Stimulated activated naive B cell treated with anti-CD40 and anti-IgM and Interleukin-4, amounts not matched to agents 10 μg/mL and 1 μg/mL and 100 μg/mL, for 72 hours (primary cell): ENCODE measurements around the gene ATP2B3.

Source experiments
- ATAC-seq, 2 donors: fragments of 150-1000 bp; cut with Tn5 transposase; replicated peaks; 2 replicates each; pipeline ENCODE4 v1.10.0; 2021; ENCODE audit warnings: moderate library complexity in 1 of 2
- DNase-seq: peaks from one replicate; pipeline ENCODE4 v3.0.0; 2021
- H3K27ac Mint-ChIP-seq: one replicate; pipeline ENCODE4 v1.8.0; 2022; ENCODE audit warnings: mild to moderate bottlenecking, mixed read lengths
- H3K27me3 Mint-ChIP-seq, 2 donors: one replicate each; pipeline ENCODE4 v1.8.0; 2022; ENCODE audit warnings: mixed read lengths in 2 of 2
- H3K36me3 Mint-ChIP-seq, 2 donors: one replicate each; pipeline ENCODE4 v1.8.0; 2022; ENCODE audit warnings: mixed read lengths in 2 of 2, mild to moderate bottlenecking in 1 of 2
- H3K4me1 Mint-ChIP-seq, 2 donors: one replicate each; pipeline ENCODE4 v1.8.0; 2022; ENCODE audit warnings: mixed read lengths in 2 of 2, mild to moderate bottlenecking in 1 of 2
- H3K4me3 Mint-ChIP-seq, 2 donors: one replicate each; pipeline ENCODE4 v1.8.0; 2022; ENCODE audit warnings: mild to moderate bottlenecking in 2 of 2, mixed read lengths in 2 of 2, moderate library complexity in 1 of 2
- H3K9me3 Mint-ChIP-seq, 2 donors: one replicate each; pipeline ENCODE4 v1.8.0; 2022; ENCODE audit warnings: mixed read lengths in 2 of 2, mild to moderate bottlenecking in 1 of 2

ATP2B3 gene

DNA sequence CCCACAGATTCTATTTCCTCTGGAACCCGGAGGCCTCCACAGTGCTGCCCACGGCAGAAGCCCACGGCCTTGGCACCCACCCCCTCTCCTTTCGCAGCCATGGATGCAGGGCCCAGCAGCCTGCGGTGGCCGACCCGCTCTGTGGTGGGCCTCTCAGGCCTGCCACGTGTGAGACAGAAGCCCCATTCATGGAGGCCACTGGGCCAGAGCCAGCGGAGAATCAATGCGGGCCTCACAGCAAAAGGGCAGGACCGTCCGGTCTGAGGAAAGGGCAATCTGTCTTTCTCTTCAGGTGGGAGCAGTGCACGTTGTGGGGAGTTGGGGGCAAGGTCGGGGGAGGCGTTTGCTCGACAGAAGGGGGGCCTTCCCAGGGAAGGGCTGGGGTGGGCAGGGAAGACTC is 38.7 kb upstream of the ATP2B3 start:
- no peak overlapping the region for H3K27ac Mint-ChIP-seq
- H3K27me3 Mint-ChIP-seq = peaks cover 4 to 10% of the 10 kb centered on the region in 2 donors
- H3K4me1 Mint-ChIP-seq = peaks cover 0 to 4% of the 10 kb centered on the region in 2 donors
- H3K9me3 Mint-ChIP-seq = no peaks in the 10 kb centered on the region
- no peak for DNase-seq
- no peaks in the 10 kb centered on the region for H3K36me3 Mint-ChIP-seq
- H3K4me3 Mint-ChIP-seq = no peak overlapping the region
- no peak for ATAC-seq

GRCh38 chrX:153481043-153481442 is 36.4 kb upstream of the ATP2B3 start:
- no peak for ATAC-seq
- no peaks in the 10 kb centered on the region for H3K4me1 Mint-ChIP-seq
- no peak for DNase-seq
- H3K27me3 Mint-ChIP-seq = peaks cover 2 to 10% of the 10 kb centered on the region in 2 donors
- no peaks in the 10 kb centered on the region for H3K9me3 Mint-ChIP-seq
- H3K36me3 Mint-ChIP-seq = no peaks in the 10 kb centered on the region
- H3K4me3 Mint-ChIP-seq = no peak overlapping the region
- no peak overlapping the region for H3K27ac Mint-ChIP-seq

DNA sequence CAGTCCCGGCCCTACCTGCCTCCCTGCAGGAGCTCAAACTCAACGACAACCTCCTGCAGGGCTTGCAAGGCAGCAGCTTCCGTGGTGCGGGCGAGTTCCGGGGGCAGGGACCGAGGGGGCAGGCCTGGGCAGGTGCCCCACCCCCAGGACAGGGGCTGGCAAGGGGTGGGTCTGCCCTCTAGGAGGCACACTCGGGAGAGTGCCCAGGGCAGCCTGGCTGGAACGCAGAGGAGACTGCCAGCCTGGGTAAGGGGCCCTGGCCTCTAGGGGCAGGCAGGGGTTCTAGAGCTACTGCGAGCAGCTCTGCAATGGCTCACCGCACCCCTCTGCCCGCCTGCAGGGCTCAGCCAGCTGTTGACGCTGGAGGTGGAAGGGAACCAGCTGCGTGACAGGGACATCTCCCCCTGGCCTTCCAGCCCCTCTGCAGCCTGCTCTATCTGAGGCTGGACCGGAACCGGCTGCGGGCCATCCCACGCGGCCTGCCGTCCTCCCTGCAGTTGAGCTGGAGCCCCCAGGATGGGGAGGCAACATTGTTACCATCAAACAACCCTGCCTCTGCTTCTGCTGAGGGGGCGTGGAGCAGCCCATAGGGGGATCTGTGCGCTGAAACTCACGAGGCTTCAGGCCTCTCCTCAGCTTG is 34.9 kb upstream of the ATP2B3 start:
- ATAC-seq (no peak), DNase-seq (no peak)
- Mint-ChIP-seq H3K4me3 (no peak overlapping the region), H3K27me3 (peaks cover 0 to 10% of the 10 kb centered on the region in 2 donors), H3K36me3 (no peaks in the 10 kb centered on the region), H3K27ac (no peak overlapping the region), H3K9me3 (no peaks in the 10 kb centered on the region), H3K4me1 (no peaks in the 10 kb centered on the region)

- Mint-ChIP-seq H3K36me3 (no peaks in the 10 kb centered on the region), H3K4me3 (no peak overlapping the region), H3K27ac (no peak overlapping the region), H3K9me3 (no peaks in the 10 kb centered on the region), H3K4me1 (no peaks in the 10 kb centered on the region), H3K27me3 (no peaks in the 10 kb centered on the region)
- no peak for ATAC-seq
- no peak for DNase-seq
Observed at GRCh38 chrX:153485396-153486080, 31.9 kb upstream of the ATP2B3 start.

DNA sequence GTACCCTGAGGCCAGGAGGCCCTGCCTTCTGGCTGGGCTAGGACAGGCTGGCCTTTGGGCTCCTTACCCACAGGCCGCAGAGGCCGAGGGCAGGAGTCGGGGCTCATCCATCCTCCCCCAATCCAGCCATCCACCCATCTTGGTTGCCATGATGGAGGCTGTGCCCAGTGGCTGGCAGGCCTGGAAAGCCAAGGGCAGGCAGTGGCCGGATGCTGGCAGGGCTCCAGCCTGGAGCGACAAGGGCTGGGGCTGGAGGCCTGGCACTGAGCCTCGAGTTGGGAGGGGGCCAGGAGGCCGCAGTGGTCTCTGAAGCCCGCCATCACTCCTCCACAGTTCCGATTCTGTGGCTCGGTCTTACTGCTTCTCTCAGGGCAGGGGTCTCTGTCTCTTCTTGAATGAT is 31.3 kb upstream of the ATP2B3 start:
- H3K27me3 Mint-ChIP-seq = no peaks in the 10 kb centered on the region
- ATAC-seq = no peak
- no peaks in the 10 kb centered on the region for H3K4me1 Mint-ChIP-seq
- no peaks in the 10 kb centered on the region for H3K36me3 Mint-ChIP-seq
- no peaks in the 10 kb centered on the region for H3K9me3 Mint-ChIP-seq
- no peak overlapping the region for H3K4me3 Mint-ChIP-seq
- no peak for DNase-seq
- H3K27ac Mint-ChIP-seq = no peak overlapping the region

DNA sequence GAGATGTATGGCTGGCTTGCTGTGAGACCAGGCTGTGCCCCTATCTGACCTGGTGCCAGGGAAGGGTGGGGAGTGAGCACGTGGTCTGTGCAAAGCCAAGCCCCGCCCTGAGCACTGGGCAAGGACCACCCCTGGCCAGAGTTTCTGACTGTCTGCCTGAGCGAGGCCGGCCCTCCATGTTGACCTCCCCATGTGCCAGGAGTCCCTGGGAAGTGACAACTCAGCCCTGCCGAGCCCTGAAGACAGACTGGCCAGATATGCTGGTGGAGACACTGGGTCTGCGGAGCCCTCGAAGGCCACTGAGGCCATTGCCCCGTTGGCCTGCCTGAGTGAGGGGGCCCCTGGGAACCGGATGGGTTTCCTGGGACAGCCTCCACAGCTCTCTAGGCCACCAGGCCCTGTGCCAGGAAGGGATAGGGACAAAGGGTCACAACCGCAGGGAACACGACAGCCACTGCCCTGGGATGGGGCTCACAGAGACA is 29.8 kb upstream of the ATP2B3 start:
- H3K36me3 Mint-ChIP-seq = no peaks in the 10 kb centered on the region
- no peak overlapping the region for H3K4me3 Mint-ChIP-seq
- no peaks in the 10 kb centered on the region for H3K4me1 Mint-ChIP-seq
- H3K27me3 Mint-ChIP-seq = no peaks in the 10 kb centered on the region
- DNase-seq (no peak), ATAC-seq (no peak)
- no peak overlapping the region for H3K27ac Mint-ChIP-seq
- no peaks in the 10 kb centered on the region for H3K9me3 Mint-ChIP-seq

- H3K27me3 Mint-ChIP-seq = peaks cover 0 to under 1% of the 10 kb centered on the region in 2 donors
- no peak overlapping the region for H3K27ac Mint-ChIP-seq
- DNase-seq = no peak
- ATAC-seq = no peak
- no peak overlapping the region for H3K4me3 Mint-ChIP-seq
- no peaks in the 10 kb centered on the region for H3K36me3 Mint-ChIP-seq
- no peaks in the 10 kb centered on the region for H3K9me3 Mint-ChIP-seq
- H3K4me1 Mint-ChIP-seq = no peaks in the 10 kb centered on the region
Observed at GRCh38 chrX:153488231-153488914, 29.1 kb upstream of the ATP2B3 start.

- H3K4me3 Mint-ChIP-seq = no peak overlapping the region
- H3K27me3 Mint-ChIP-seq = peaks cover 6 to 16% of the 10 kb centered on the region in 2 donors
- H3K27ac Mint-ChIP-seq = no peak overlapping the region
- H3K9me3 Mint-ChIP-seq = no peaks in the 10 kb centered on the region
- no peak for ATAC-seq
- no peak for DNase-seq
- peaks cover 0 to 6% of the 10 kb centered on the region in 2 donors for H3K4me1 Mint-ChIP-seq
- H3K36me3 Mint-ChIP-seq = no peaks in the 10 kb centered on the region
Observed at GRCh38 chrX:153490217-153490930, 27.1 kb upstream of the ATP2B3 start.

DNA sequence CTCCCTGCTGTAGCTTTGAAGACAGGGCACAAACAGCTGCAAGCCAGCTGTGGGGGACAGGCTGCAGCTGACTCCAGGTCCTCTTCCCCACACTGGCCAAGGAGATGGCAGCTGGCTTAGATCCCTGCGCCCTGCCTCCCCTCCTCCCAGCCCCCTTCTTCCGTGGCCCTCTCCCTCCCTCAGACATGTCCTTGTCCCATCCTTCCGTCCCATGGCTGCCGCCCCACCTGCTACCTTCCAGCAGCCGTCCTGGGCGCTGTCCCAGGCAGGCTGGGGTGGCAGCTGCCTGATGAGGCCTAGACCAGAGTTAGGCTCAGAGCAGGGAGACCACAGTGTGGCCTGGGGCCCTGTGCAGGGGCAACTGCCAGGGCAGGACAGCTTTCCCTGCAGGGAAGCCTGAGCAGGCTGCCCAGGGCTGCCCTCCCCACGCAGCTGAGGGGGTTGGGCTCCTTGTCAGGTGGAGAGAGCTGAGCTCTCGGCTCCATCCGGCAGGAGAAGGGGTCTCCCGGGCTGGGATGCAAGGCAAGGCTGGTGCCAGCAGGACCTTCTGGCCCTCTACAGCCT is 26.0 kb upstream of the ATP2B3 start:
- Mint-ChIP-seq H3K27me3 (peaks cover 7 to 23% of the 10 kb centered on the region in 2 donors), H3K9me3 (no peaks in the 10 kb centered on the region), H3K4me3 (no peak overlapping the region), H3K36me3 (no peaks in the 10 kb centered on the region), H3K4me1 (peaks cover 0 to 6% of the 10 kb centered on the region in 2 donors), H3K27ac (no peak overlapping the region)
- DNase-seq (no peak), ATAC-seq (no peak)

DNA sequence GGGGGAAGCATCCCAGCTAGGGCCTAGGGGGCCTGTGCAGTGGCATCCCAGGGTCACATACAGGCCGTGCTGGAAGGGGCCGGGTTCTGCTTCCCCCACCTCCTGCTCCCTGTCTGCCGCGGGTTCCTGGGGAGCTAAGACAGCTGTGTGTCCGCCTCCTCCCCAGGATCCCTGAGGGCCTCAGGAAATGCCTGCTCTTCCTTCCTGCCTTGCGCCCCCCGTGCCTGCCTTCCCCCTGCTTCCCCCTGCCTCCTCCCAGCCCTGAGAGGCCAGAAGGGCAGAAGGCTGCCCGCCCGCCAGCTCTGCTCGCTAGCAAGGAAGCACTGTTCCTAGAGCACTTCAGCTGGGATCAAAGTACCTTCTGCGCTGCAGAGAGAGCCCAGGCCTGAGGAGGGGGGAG is 25.5 kb upstream of the ATP2B3 start:
- ATAC-seq (no peak), DNase-seq (no peak)
- Mint-ChIP-seq H3K27ac (no peak overlapping the region), H3K36me3 (no peaks in the 10 kb centered on the region), H3K4me3 (no peak overlapping the region), H3K9me3 (no peaks in the 10 kb centered on the region), H3K27me3 (peaks cover 7 to 23% of the 10 kb centered on the region in 2 donors), H3K4me1 (peaks cover 0 to 6% of the 10 kb centered on the region in 2 donors)

- H3K36me3 Mint-ChIP-seq = no peaks in the 10 kb centered on the region
- DNase-seq (no peak), ATAC-seq (no peak)
- peaks cover 0 to 6% of the 10 kb centered on the region in 2 donors for H3K4me1 Mint-ChIP-seq
- no peaks in the 10 kb centered on the region for H3K9me3 Mint-ChIP-seq
- H3K27ac Mint-ChIP-seq = no peak overlapping the region
- H3K27me3 Mint-ChIP-seq = peaks cover 7 to 23% of the 10 kb centered on the region in 2 donors
- H3K4me3 Mint-ChIP-seq = no peak overlapping the region
Observed at GRCh38 chrX:153492543-153492942, 24.9 kb upstream of the ATP2B3 start.

GRCh38 chrX:153493085-153493484 is 24.4 kb upstream of the ATP2B3 start:
- ATAC-seq (no peak), DNase-seq (no peak)
- no peak overlapping the region for H3K4me3 Mint-ChIP-seq
- no peaks in the 10 kb centered on the region for H3K9me3 Mint-ChIP-seq
- no peaks in the 10 kb centered on the region for H3K36me3 Mint-ChIP-seq
- peaks cover 0 to 6% of the 10 kb centered on the region in 2 donors for H3K4me1 Mint-ChIP-seq
- H3K27ac Mint-ChIP-seq = no peak overlapping the region
- peaks cover 11 to 28% of the 10 kb centered on the region in 2 donors for H3K27me3 Mint-ChIP-seq

- H3K9me3 Mint-ChIP-seq = no peaks in the 10 kb centered on the region
- H3K27me3 Mint-ChIP-seq = peaks cover 11 to 28% of the 10 kb centered on the region in 2 donors
- H3K4me1 Mint-ChIP-seq = peaks cover 0 to 6% of the 10 kb centered on the region in 2 donors
- no peaks in the 10 kb centered on the region for H3K36me3 Mint-ChIP-seq
- no peak for DNase-seq
- no peak overlapping the region for H3K4me3 Mint-ChIP-seq
- H3K27ac Mint-ChIP-seq = no peak overlapping the region
- no peak for ATAC-seq
Observed at GRCh38 chrX:153494061-153494460, 23.4 kb upstream of the ATP2B3 start.
